WTC11 (cell line): ENCODE data around the gene ABCC3. TPM values are rescaled to one million over a fixed set of nuclear protein-coding genes. Genes with fewer than 3 reads are reported as not detected.

ENCODE experiments used
- ATAC-seq: fragments of 200-7000 bp; cut with Tn5 transposase; 2 replicates; pipeline ENCODE4 v1.10.0; 2021; ENCODE audit warnings: mild to moderate bottlenecking, moderate library complexity
- CTCF ChIA-PET: fragments of 300-600 bp; sonication (Branson Sonifier 250); formaldehyde crosslinking; loops from one replicate; lab custom pipeline; 2021; ENCODE audit warnings: antibody characterized with exemption; lab: Charles Lee
- POLR2A ChIA-PET: fragments of 350-600 bp; sonication (Branson Sonifier 250); formaldehyde crosslinking; loops from one replicate; lab custom pipeline; 2021; ENCODE audit warnings: antibody characterized with exemption; lab: Charles Lee
- DNase-seq: peaks from one replicate; pipeline ENCODE4 v3.0.0; 2021; ENCODE audit warnings: low spot score
- H3K27ac Mint-ChIP-seq: 2 replicates; pipeline ENCODE4 v1.8.0; 2021; ENCODE audit warnings: mixed read lengths
- H3K27me3 Mint-ChIP-seq: 2 replicates; pipeline ENCODE4 v1.8.0; 2021; ENCODE audit warnings: low read depth, mild to moderate bottlenecking, moderate library complexity, mixed read lengths
- H3K36me3 Mint-ChIP-seq: 2 replicates; pipeline ENCODE4 v1.8.0; 2021; ENCODE audit warnings: mixed read lengths
- H3K4me1 Mint-ChIP-seq: 2 replicates; pipeline ENCODE4 v1.8.0; 2022; ENCODE audit warnings: mixed read lengths
- H3K4me3 Mint-ChIP-seq: 2 replicates; pipeline ENCODE4 v1.8.0; 2021; ENCODE audit warnings: mild to moderate bottlenecking, moderate library complexity, mixed read lengths
- H3K9me3 Mint-ChIP-seq: 2 replicates; pipeline ENCODE4 v1.8.0; 2021; ENCODE audit warnings: mixed read lengths
- AR ChIP-seq: fragments of 250-450 bp; sonication (Bioruptor Pico); IDR thresholded peaks from 2 replicates; pipeline ENCODE4 v1.9.0; 2021; ENCODE audit warnings: mild to moderate bottlenecking
- FOXP1 ChIP-seq: sonication (generic); formaldehyde crosslinking; IDR thresholded peaks from 2 replicates; pipeline ENCODE4 v1.8.0; 2022; ENCODE audit warnings: missing genetic modification reagents, mild to moderate bottlenecking, moderate library complexity, borderline replicate concordance
- HMGA2 ChIP-seq: fragments of 250-450 bp; sonication (Bioruptor Pico); IDR thresholded peaks from 2 replicates; pipeline ENCODE4 v1.4.0; 2021; ENCODE audit warnings: mild to moderate bottlenecking, moderate library complexity
- IRF2 ChIP-seq: sonication (generic); formaldehyde crosslinking; IDR thresholded peaks from 2 replicates; pipeline ENCODE4 v1.8.0; 2022; ENCODE audit warnings: low read depth, missing genetic modification reagents, borderline replicate concordance
- MLX ChIP-seq: sonication (generic); formaldehyde crosslinking; IDR thresholded peaks from 2 replicates; pipeline ENCODE4 v1.8.1; 2023; ENCODE audit warnings: mild to moderate bottlenecking, missing genetic modification reagents, moderate library complexity
- PREB ChIP-seq: sonication (generic); formaldehyde crosslinking; IDR thresholded peaks from 2 replicates; pipeline ENCODE4 v1.8.1; 2022; ENCODE audit warnings: mild to moderate bottlenecking, missing genetic modification reagents, moderate library complexity, borderline replicate concordance
- ZNF425 ChIP-seq: fragments of 250-450 bp; sonication (Bioruptor Pico); conservative IDR thresholded peaks from 2 replicates; pipeline ENCODE4 v1.9.0; 2021; ENCODE audit warnings: mild to moderate bottlenecking
- total RNA-seq: library from RNA; stranded (reverse); gene quantifications from 3 replicates; pipeline ENCODE4 v1.2.3, GENCODE V29; 2021
- TF ChIP-seq, protein P1 (sequence below): fragments of 250-450 bp; sonication (Bioruptor Pico); IDR thresholded peaks from 2 replicates; pipeline ENCODE4 v2.1.2; 2022; ENCODE audit warnings: mild to moderate bottlenecking, moderate library complexity
- TF ChIP-seq, protein P2 (sequence below): sonication (generic); formaldehyde crosslinking; IDR thresholded peaks from 2 replicates; pipeline ENCODE4 v1.8.0; 2023; ENCODE audit warnings: missing genetic modification reagents, mild to moderate bottlenecking, borderline replicate concordance
- TF ChIP-seq, protein P3 (sequence below): sonication (generic); formaldehyde crosslinking; IDR thresholded peaks from 2 replicates; pipeline ENCODE4 v1.8.1; 2023; ENCODE audit warnings: mild to moderate bottlenecking, missing genetic modification reagents, moderate library complexity

Gene ABCC3
- total RNA-seq, 1 experiment from 2014 or later, result 0.92 TPM

GRCh38 chr17:50691550-50692447 is 57.1 kb downstream of the ABCC3 start:
- H3K4me1 Mint-ChIP-seq, result peaks cover 12% of the 10 kb centered on the region

DNA sequence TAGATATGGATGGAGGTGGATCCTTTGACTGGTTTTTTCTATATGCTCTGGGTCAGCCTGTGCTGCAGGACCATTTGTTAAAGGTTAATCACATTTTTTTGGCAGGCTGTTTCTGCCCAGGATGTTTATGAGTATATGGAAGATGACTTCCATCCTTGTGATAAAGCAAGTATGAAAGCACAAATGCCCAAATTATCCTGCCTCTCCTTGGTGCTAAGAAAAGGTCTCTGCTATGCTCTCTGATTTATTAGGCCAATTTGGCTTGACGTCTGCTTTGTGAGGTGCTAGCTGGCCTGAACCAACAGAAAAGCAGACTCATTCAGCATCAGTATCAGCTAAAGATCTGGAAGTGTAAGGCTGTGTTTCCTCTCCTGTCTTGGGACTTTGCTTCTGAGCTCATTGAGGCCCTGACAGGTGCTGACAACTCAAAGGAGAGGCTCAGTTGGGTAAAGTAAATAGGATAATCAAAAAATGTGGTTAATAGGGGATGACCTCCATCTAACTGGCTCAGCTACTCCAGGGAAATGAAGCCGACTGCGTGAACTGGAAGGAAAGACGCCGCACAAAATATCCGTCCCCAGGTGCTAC is 57.9 kb downstream of the ABCC3 start:
- TF ChIP-seq HMGA2 (CRISPR knock-in tag) (no peak), AR (CRISPR knock-in tag) (no peak), IRF2 (CRISPR knock-in tag) (no peak), FOXP1 (CRISPR knock-in tag) (no peak)
- H3K4me3 Mint-ChIP-seq, result no peak overlapping the region
- POLR2A ChIA-PET, result interaction anchor here (1.2 kb wide), 1 partner anchor 52 kb away, joined by 3 read pairs; no protein-coding TSS in a partner anchor
- no peak for DNase-seq
- H3K27me3 Mint-ChIP-seq, result no peaks in the 10 kb centered on the region
- H3K9me3 Mint-ChIP-seq, result no peaks in the 10 kb centered on the region
- CTCF ChIA-PET, result interaction anchor here (0.5 to 3.6 kb wide), 7 partner anchors 8 to 206 kb away, joined by 3 to 20 read pairs (median 4); no protein-coding TSS in a partner anchor
- H3K36me3 Mint-ChIP-seq, result peaks cover 32% of the 10 kb centered on the region
- no peak for ATAC-seq
- H3K27ac Mint-ChIP-seq, result no peak overlapping the region
- peaks cover 12% of the 10 kb centered on the region for H3K4me1 Mint-ChIP-seq

More at GRCh38 chr17:50691550-50692447, 57.1 kb downstream of the ABCC3 start:
- Mint-ChIP-seq H3K4me3 (no peak overlapping the region), H3K27me3 (no peaks in the 10 kb centered on the region), H3K27ac (no peak overlapping the region; the same call in 1 of the 2 replicates), H3K9me3 (no peaks in the 10 kb centered on the region), H3K36me3 (peaks cover 25% of the 10 kb centered on the region)
- no peak for DNase-seq
- CTCF ChIA-PET, result interaction anchor here (0.6 to 2.8 kb wide), 6 partner anchors 32 to 205 kb away, joined by 3 to 13 read pairs (median 6); no protein-coding TSS in a partner anchor
- POLR2A ChIA-PET, result interaction anchor here (0.6 to 1.2 kb wide), 2 partner anchors 51 to 69 kb away, joined by 3 to 4 read pairs; no protein-coding TSS in a partner anchor
- TF ChIP-seq MLX (CRISPR knock-in tag), result no peak
- TF ChIP-seq, protein P1, sequence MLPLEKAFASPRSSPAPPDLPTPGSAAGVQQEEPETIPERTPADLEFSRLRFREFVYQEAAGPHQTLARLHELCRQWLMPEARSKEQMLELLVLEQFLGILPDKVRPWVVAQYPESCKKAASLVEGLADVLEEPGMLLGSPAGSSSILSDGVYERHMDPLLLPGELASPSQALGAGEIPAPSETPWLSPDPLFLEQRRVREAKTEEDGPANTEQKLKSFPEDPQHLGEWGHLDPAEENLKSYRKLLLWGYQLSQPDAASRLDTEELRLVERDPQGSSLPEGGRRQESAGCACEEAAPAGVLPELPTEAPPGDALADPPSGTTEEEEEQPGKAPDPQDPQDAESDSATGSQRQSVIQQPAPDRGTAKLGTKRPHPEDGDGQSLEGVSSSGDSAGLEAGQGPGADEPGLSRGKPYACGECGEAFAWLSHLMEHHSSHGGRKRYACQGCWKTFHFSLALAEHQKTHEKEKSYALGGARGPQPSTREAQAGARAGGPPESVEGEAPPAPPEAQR (CRISPR knock-in tag), result no peak
- no peak for ATAC-seq

DNA sequence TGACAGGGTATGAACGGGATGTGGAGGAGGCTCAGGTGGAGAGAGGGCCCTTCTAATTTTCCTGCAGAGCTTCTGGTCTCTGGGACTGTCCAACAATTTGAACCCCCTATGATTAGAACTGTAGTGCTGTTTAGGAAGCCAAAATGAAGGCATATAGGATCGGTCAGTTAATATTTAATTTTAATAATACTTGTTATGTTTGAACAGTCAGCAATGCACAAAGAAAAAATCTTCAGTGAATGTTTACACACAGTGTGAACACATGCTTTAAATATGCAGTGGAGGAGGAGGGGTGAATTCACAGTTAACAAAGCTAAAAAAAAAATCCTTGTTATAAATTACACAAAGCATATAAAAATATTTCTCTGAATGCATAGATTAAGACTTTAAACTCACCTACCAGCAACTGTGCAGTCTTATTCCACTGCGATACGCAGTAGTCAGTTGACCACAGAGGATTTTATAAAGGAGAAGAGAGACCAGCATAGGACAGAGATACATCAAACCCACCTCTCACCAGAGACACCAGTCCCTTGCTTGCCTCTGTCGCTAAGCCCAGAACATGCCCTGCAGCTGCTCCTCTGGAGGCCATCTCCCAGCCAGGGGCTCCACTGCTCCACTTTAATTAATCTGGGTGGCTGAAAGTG is 58.5 kb downstream of the ABCC3 start:
- Mint-ChIP-seq H3K36me3 (peaks cover 37% of the 10 kb centered on the region), H3K9me3 (no peaks in the 10 kb centered on the region), H3K4me3 (no peak overlapping the region), H3K27ac (no peak overlapping the region), H3K4me1 (peaks cover 12% of the 10 kb centered on the region), H3K27me3 (no peaks in the 10 kb centered on the region)
- ChIA-PET CTCF (interaction anchor here (0.5 to 3.6 kb wide), 6 partner anchors 9 to 193 kb away, joined by 3 to 20 read pairs (median 3); no protein-coding TSS in a partner anchor), POLR2A (no interaction called here)
- no peak for ATAC-seq
- DNase-seq, result no peak
- TF ChIP-seq, protein P2, sequence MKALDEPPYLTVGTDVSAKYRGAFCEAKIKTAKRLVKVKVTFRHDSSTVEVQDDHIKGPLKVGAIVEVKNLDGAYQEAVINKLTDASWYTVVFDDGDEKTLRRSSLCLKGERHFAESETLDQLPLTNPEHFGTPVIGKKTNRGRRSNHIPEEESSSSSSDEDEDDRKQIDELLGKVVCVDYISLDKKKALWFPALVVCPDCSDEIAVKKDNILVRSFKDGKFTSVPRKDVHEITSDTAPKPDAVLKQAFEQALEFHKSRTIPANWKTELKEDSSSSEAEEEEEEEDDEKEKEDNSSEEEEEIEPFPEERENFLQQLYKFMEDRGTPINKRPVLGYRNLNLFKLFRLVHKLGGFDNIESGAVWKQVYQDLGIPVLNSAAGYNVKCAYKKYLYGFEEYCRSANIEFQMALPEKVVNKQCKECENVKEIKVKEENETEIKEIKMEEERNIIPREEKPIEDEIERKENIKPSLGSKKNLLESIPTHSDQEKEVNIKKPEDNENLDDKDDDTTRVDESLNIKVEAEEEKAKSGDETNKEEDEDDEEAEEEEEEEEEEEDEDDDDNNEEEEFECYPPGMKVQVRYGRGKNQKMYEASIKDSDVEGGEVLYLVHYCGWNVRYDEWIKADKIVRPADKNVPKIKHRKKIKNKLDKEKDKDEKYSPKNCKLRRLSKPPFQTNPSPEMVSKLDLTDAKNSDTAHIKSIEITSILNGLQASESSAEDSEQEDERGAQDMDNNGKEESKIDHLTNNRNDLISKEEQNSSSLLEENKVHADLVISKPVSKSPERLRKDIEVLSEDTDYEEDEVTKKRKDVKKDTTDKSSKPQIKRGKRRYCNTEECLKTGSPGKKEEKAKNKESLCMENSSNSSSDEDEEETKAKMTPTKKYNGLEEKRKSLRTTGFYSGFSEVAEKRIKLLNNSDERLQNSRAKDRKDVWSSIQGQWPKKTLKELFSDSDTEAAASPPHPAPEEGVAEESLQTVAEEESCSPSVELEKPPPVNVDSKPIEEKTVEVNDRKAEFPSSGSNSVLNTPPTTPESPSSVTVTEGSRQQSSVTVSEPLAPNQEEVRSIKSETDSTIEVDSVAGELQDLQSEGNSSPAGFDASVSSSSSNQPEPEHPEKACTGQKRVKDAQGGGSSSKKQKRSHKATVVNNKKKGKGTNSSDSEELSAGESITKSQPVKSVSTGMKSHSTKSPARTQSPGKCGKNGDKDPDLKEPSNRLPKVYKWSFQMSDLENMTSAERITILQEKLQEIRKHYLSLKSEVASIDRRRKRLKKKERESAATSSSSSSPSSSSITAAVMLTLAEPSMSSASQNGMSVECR, result no peak
- TF ChIP-seq ZNF425 (CRISPR knock-in tag), result no peak
- TF ChIP-seq, protein P3, sequence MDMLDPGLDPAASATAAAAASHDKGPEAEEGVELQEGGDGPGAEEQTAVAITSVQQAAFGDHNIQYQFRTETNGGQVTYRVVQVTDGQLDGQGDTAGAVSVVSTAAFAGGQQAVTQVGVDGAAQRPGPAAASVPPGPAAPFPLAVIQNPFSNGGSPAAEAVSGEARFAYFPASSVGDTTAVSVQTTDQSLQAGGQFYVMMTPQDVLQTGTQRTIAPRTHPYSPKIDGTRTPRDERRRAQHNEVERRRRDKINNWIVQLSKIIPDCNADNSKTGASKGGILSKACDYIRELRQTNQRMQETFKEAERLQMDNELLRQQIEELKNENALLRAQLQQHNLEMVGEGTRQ, result no peak
- no peak for TF ChIP-seq PREB
